Endothelial cell (in vitro differentiated cells): ENCODE measurements around the gene PDLIM1. TPM values are rescaled to one million over a fixed set of nuclear protein-coding genes. Genes with fewer than 3 reads are reported as not detected.

Experiments used
- DNase-seq: peaks from one replicate; pipeline ENCODE4 v3.0.0; 2021; ENCODE audit warnings: low spot score
- H3K27ac Mint-ChIP-seq: one replicate; pipeline ENCODE4 v1.8.0; 2021; ENCODE audit warnings: mixed read lengths, inconsistent platforms; ENCODE audit not compliant: unreplicated experiment
- H3K27me3 Mint-ChIP-seq: one replicate; pipeline ENCODE4 v1.8.0; 2021; ENCODE audit warnings: mild to moderate bottlenecking, moderate library complexity, mixed read lengths, inconsistent platforms; ENCODE audit not compliant: unreplicated experiment
- H3K36me3 Mint-ChIP-seq: one replicate; pipeline ENCODE4 v1.8.0; 2021; ENCODE audit warnings: mild to moderate bottlenecking, low read depth, mixed read lengths, inconsistent platforms; ENCODE audit not compliant: unreplicated experiment
- H3K4me1 Mint-ChIP-seq: one replicate; pipeline ENCODE4 v1.8.0; 2021; ENCODE audit warnings: mild to moderate bottlenecking, mixed read lengths, inconsistent platforms; ENCODE audit not compliant: unreplicated experiment
- H3K4me3 Mint-ChIP-seq: one replicate; pipeline ENCODE4 v1.8.0; 2021; ENCODE audit warnings: mild to moderate bottlenecking, mixed read lengths, inconsistent platforms; ENCODE audit not compliant: unreplicated experiment
- H3K9me3 Mint-ChIP-seq: one replicate; pipeline ENCODE4 v1.8.0; 2021; ENCODE audit warnings: mixed read lengths, inconsistent platforms; ENCODE audit not compliant: unreplicated experiment
- CTCF ChIP-seq: fragments of 200-600 bp; sonication (generic); IDR thresholded peaks from one replicate; pipeline ENCODE4 v1.5.0; 2021; ENCODE audit warnings: antibody characterized with exemption; ENCODE audit not compliant: unreplicated experiment
- total RNA-seq: library from RNA; stranded (reverse); fragmentation: NEBNext Ultra II Directional; extraction: Animal tissue kit (Norgen Biotek cat#: 25700); gene quantifications from one replicate; pipeline ENCODE4 v1.2.1, GENCODE V29; 2021; ENCODE audit not compliant: unreplicated experiment

Gene PDLIM1
- total RNA-seq, 1 donor from 2014 or later, result 125 TPM

GRCh38 chr10:95308389-95309302, 17.8 kb upstream of the PDLIM1 start:
- Mint-ChIP-seq H3K4me3 (no peak overlapping the region), H3K36me3 (peaks cover 14% of the 10 kb centered on the region), H3K4me1 (peaks cover 39% of the 10 kb centered on the region), H3K27ac (peak overlapping the region; percentile 44), H3K9me3 (no peaks in the 10 kb centered on the region), H3K27me3 (peaks cover 3% of the 10 kb centered on the region)
- TF ChIP-seq CTCF, result no peak
- DNase-seq, result no peak

GRCh38 chr10:95306851-95307250, 16.0 kb upstream of the PDLIM1 start:
- no peak for TF ChIP-seq CTCF
- H3K36me3 Mint-ChIP-seq, result peaks cover 10% of the 10 kb centered on the region
- DNase-seq, result no peak
- no peak overlapping the region for H3K4me3 Mint-ChIP-seq
- peaks cover 5% of the 10 kb centered on the region for H3K27me3 Mint-ChIP-seq
- H3K4me1 Mint-ChIP-seq, result peaks cover 22% of the 10 kb centered on the region
- no peaks in the 10 kb centered on the region for H3K9me3 Mint-ChIP-seq
- H3K27ac Mint-ChIP-seq, result no peak overlapping the region

GRCh38 chr10:95306318-95306650, 15.5 kb upstream of the PDLIM1 start:
- DNase-seq, result no peak
- H3K4me1 Mint-ChIP-seq, result peaks cover 19% of the 10 kb centered on the region
- no peak for TF ChIP-seq CTCF
- peaks cover 5% of the 10 kb centered on the region for H3K27me3 Mint-ChIP-seq
- H3K4me3 Mint-ChIP-seq, result no peak overlapping the region
- no peaks in the 10 kb centered on the region for H3K9me3 Mint-ChIP-seq
- peaks cover 10% of the 10 kb centered on the region for H3K36me3 Mint-ChIP-seq
- H3K27ac Mint-ChIP-seq, result no peak overlapping the region

GRCh38 chr10:95305606-95306317, 15.0 kb upstream of the PDLIM1 start:
- TF ChIP-seq CTCF, result no peak
- Mint-ChIP-seq H3K4me1 (peaks cover 15% of the 10 kb centered on the region), H3K9me3 (no peaks in the 10 kb centered on the region), H3K27me3 (peaks cover 5% of the 10 kb centered on the region), H3K4me3 (no peak overlapping the region), H3K36me3 (peaks cover 8% of the 10 kb centered on the region), H3K27ac (no peak overlapping the region)
- DNase-seq, result no peak

- H3K4me1 Mint-ChIP-seq, result peaks cover 7% of the 10 kb centered on the region
- H3K27ac Mint-ChIP-seq, result no peak overlapping the region
- H3K4me3 Mint-ChIP-seq, result no peak overlapping the region
- H3K27me3 Mint-ChIP-seq, result peaks cover 1% of the 10 kb centered on the region
- H3K9me3 Mint-ChIP-seq, result no peaks in the 10 kb centered on the region
- H3K36me3 Mint-ChIP-seq, result no peaks in the 10 kb centered on the region
- no peak for TF ChIP-seq CTCF
- no peak for DNase-seq
Measured at GRCh38 chr10:95304976-95305375, 14.2 kb upstream of the PDLIM1 start.
